Kidney (tissue), 14 donors: ENCODE data around the gene ECI1. TPM values are rescaled to one million over a fixed set of nuclear protein-coding genes. Genes with fewer than 3 reads are reported as not detected.

Experiments used
- DNase-seq, 5 donors: peaks; one replicate each; pipeline ENCODE4 v3.0.0-alpha.2; 2013 to 2020
- FAIRE-seq: peaks from 2 replicates; lab custom pipeline; 2012; peaks lifted over from hg19 to GRCh38; lab: Jason Lieb, UNC
- H3K27ac ChIP-seq, 2 donors: one replicate each; pipeline ENCODE4 v1.7.0; 2013; ENCODE audit warnings: low read depth in 2 of 2, low read length in 2 of 2, inconsistent platforms in 1 of 2
- H3K27me3 ChIP-seq: one replicate; pipeline ENCODE4 v1.7.1; 2013; ENCODE audit warnings: low read length, inconsistent platforms; ENCODE audit not compliant: control insufficient read depth, insufficient read depth
- H3K36me3 ChIP-seq, 3 donors: one replicate each; pipeline versions ENCODE4 v1.7.0 to v1.7.1; 2013; ENCODE audit warnings: low read length in 3 of 3, control low read depth in 1 of 3, inconsistent platforms in 1 of 3; ENCODE audit not compliant: insufficient read depth in 3 of 3, control insufficient read depth in 2 of 3
- H3K4me1 ChIP-seq, 3 donors: one replicate each; pipeline versions ENCODE4 v1.7.0 to v1.7.1; 2013; ENCODE audit warnings: low read length in 3 of 3, inconsistent platforms in 1 of 3, low read depth in 1 of 3; ENCODE audit not compliant: control insufficient read depth in 2 of 3, insufficient read depth in 2 of 3
- H3K4me3 ChIP-seq, 3 donors: one replicate each; pipeline versions ENCODE4 v1.7.0 to v1.8.1; 2013; ENCODE audit warnings: low read length in 3 of 3, control low read depth in 1 of 3, inconsistent platforms in 1 of 3
- H3K9ac ChIP-seq, 3 donors: one replicate each; pipeline versions ENCODE4 v1.7.0 to v1.7.1; 2013; ENCODE audit warnings: low read length in 3 of 3, control low read depth in 1 of 3, inconsistent platforms in 1 of 3
- H3K9me3 ChIP-seq, 3 donors: one replicate each; pipeline versions ENCODE4 v1.7.0 to v1.7.1; 2013; ENCODE audit warnings: low read length in 3 of 3, control low read depth in 1 of 3, inconsistent platforms in 1 of 3; ENCODE audit not compliant: control insufficient read depth in 2 of 3, insufficient read depth in 1 of 3
- intact Hi-C: fragments of 100-400 bp; cut with DNase I; formaldehyde crosslinking; loops from one replicate; pipeline ENCODE4 v1.11.1; 2022
- polyA plus RNA-seq: library from polyadenylated mRNA; stranded (reverse); fragments of 350-450 nt; fragmentation: Illumina TruSeq; extraction: RNeasy Lipid Tissue Mini Kit (QIAGEN cat#74804); gene quantifications from one replicate; pipeline ENCODE4 v1.2.3, GENCODE V29; 2014; ENCODE audit warnings: low read depth, low replicate concordance; ENCODE audit not compliant: insufficient read depth
- total RNA-seq: library from RNA; stranded (reverse); fragmentation: NEBNext Ultra II Directional; extraction: Animal tissue kit (Norgen Biotek cat#: 25700); gene quantifications from one replicate; pipeline ENCODE4 v1.2.1, GENCODE V29; 2021
- TF ChIP-seq, protein P1 (sequence below): IDR thresholded peaks from 3 replicates; pipeline ENCODE4 v1.5.1; 2012; ENCODE audit warnings: mild to moderate bottlenecking, moderate library complexity, borderline replicate concordance; ENCODE audit not compliant: insufficient read depth; ENCODE audit errors: extremely low read depth
- donor health status: control.
- donor health status: control.
- donor health status: control.
- donor health status: control.
- donor health status: control.
- donor health status: DM: yes; HTN: yes; CAD: no.
- donor health status: Normal renal cell carcinoma (clear cell type).

The ECI1 gene
- total and polyA plus RNA-seq, 2 donors from 2014 or later: 98.1 to 233 TPM

DNA sequence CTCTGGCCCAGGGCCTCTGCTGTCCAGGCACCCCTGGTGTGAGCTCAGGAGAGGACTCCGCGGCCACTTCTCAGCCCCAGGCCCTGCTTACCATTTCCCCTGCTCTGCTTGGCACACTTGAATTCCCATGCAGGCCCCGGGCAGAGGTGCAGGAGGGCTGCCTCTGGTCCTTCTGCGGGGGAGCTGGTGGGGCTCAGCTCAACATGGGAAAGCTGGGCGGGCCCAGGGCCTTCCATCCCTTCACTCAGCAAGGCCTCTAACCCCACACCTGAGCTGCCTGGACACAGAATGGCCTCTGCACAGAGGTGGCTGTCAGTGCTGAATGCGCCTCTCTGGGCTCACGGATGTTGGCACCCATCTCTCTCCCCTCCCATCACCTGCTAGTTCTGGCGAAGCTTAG is 29.1 kb upstream of the ECI1 start:
- Histone ChIP-seq H3K4me3 (no peak overlapping the region), H3K27ac (no peak overlapping the region), H3K9me3 (no peaks in the 10 kb centered on the region), H3K36me3 (no peaks in the 10 kb centered on the region), H3K27me3 (no peaks in the 10 kb centered on the region), H3K9ac (no peak overlapping the region), H3K4me1 (no peaks in the 10 kb centered on the region)
- FAIRE-seq: no peak
- no peak for DNase-seq
- TF ChIP-seq, protein P1, sequence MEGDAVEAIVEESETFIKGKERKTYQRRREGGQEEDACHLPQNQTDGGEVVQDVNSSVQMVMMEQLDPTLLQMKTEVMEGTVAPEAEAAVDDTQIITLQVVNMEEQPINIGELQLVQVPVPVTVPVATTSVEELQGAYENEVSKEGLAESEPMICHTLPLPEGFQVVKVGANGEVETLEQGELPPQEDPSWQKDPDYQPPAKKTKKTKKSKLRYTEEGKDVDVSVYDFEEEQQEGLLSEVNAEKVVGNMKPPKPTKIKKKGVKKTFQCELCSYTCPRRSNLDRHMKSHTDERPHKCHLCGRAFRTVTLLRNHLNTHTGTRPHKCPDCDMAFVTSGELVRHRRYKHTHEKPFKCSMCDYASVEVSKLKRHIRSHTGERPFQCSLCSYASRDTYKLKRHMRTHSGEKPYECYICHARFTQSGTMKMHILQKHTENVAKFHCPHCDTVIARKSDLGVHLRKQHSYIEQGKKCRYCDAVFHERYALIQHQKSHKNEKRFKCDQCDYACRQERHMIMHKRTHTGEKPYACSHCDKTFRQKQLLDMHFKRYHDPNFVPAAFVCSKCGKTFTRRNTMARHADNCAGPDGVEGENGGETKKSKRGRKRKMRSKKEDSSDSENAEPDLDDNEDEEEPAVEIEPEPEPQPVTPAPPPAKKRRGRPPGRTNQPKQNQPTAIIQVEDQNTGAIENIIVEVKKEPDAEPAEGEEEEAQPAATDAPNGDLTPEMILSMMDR: no peak
- intact Hi-C loops: no loop called here

DNA sequence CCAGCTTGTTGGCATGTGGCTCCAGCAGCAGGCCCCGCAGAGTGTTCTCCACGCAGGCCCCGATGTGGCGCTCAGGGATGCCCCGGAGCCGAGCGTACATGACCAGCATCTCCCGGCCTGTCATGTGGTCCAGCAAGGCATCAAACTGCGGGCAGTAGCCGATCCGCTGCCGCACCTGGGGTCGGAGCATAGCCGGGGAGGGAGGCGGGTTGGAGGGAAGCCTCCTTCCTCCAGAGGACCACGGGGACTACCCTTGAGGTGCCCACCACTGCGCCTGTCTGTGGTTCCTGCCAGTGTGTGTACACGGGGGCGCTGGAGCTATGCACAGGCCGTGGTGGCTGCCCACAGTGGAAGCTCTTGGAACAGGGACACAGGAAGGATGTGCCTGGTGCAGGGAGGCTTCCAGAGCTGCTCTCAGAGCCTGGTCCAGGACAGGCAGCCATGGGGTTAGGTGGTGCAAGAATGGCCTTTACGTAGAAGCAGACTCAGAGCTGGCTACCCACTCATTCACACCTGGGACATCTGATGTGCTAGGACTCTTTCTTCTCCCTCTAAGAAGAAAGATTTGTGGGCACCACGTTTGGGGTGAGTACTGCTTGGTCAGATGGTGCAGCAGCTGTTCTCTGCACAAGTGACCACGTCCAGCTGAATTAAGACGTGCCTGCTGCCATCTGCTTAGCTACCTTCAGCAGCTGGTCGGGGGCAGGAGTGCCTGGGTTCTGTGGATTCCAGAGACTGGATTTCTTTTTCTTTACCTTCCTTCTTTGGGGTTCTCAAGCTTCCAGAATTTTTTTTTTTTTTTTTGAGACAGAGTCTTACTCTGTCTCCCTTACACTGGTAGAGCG is 27.8 kb upstream of the ECI1 start:
- FAIRE-seq: no peak
- intact Hi-C loops: no loop called here

GRCh38 chr16:2278272-2278608 is 26.9 kb upstream of the ECI1 start:
- no peaks in the 10 kb centered on the region for H3K36me3 ChIP-seq
- TF ChIP-seq, protein P1: no peak
- H3K4me3 ChIP-seq: no peak overlapping the region
- no peaks in the 10 kb centered on the region for H3K27me3 ChIP-seq
- FAIRE-seq: no peak
- no peaks in the 10 kb centered on the region for H3K4me1 ChIP-seq
- no peak overlapping the region for H3K27ac ChIP-seq
- H3K9ac ChIP-seq: no peak overlapping the region
- H3K9me3 ChIP-seq: no peaks in the 10 kb centered on the region
- DNase-seq: no peak
- intact Hi-C loops: no loop called here

More for the DNA sequence above, 27.8 kb upstream of the ECI1 start:
- TF ChIP-seq, protein P1: no peak
- no peak overlapping the region for H3K9ac ChIP-seq
- no peak overlapping the region for H3K4me3 ChIP-seq
- no peak for DNase-seq
- H3K27me3 ChIP-seq: no peaks in the 10 kb centered on the region
- H3K4me1 ChIP-seq: no peaks in the 10 kb centered on the region
- no peaks in the 10 kb centered on the region for H3K9me3 ChIP-seq
- no peak overlapping the region for H3K27ac ChIP-seq
- no peaks in the 10 kb centered on the region for H3K36me3 ChIP-seq
